Activated CD4-positive, alpha-beta T cell treated with anti-CD3 and anti-CD28 coated beads for 24 hours (primary cell): ENCODE data around the gene NPY2R.

Source experiments
- DNase-seq, 2 donors: peaks; one replicate each; pipeline ENCODE4 v3.0.0-alpha.2; 2020; ENCODE audit warnings: low read depth in 2 of 2

Gene NPY2R

DNA sequence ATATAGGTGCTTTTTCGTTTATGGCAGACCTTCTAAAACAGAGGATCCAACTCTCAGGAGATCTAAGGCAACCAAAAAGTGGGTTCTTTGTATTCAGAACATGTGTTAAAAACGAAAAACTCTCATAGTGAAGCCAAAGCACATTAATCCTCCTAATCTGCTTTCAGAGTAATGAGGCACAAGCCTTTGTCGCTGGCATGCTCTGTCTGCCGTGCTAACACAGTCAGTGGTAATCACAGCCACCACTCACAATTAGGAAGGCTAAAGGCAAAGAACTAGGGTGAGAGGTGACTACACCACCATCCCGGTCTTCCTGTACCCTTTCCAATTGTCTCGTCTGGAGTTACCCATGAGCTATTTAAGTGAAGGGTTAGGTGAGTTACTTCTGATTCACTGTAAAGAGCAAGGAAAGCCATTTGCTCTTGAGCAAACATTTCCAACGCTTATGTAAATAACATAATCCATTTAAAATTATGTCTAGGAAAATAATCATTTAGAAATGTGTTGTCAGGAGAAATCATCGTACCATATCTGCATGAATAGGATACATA, 40.7 kb downstream of the NPY2R start:
- DNase-seq = no peak

DNA sequence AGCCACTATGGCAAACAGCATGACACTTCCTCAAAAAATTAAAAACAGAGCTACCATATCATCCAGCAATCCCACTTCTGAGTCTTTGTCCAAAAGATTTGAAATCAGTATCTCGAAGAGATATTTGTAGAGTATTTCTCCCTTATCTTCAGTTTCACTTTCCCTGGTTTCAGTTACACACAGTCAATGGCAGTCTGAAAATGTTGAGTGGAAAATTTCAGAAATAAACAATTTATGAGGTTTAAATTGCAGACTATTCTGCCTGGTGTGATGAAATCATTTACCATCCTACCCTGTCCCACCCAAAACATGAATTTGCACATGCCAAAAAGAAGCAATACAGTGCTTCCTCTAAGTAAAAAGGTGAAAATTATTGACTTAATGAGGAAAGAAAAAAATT, 43.9 kb downstream of the NPY2R start:
- DNase-seq = no peak

DNA sequence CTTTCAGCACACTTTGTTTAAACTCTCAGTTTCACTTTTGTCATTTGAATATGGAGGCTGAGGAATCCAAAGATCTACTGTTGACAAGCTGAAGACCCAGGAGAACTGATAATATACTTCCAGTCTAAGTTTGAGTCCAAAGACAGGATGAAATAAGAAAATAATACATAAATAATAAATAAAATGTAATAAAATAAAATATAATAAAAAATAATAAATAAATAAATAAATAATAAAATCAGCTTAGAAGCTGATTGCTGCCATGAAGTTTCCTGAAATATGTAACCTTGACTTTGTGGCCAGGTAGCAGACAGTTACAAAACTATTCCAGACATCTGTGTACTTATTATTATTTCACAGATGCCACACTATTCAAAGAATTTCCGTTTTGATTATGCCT, 55.0 kb downstream of the NPY2R start:
- DNase-seq = no peak

DNA sequence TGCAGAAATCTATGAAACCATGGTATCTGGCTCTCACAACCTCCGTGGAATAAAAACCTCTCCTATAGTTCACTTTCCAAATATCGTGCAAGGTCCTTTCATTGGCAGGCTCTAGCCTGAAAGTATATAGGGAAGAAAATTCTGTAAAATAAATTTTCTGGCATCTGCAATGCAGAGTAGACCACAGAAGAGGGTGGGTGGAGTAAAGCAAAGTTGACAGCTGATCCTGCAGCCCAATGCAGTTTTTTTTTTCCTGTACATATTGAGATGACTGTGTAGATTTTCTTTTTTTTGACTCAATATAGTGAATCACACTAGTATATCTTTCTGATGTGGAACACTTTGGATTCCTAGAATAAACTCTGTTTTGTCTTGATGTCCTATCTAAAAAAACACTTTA, 56.7 kb downstream of the NPY2R start:
- no peak for DNase-seq
